ENCODE data around the gene MTERF4.

- TF ChIP-seq POLR2A (IDR thresholded peaks at IDR 0.05) (no peak), CTCF (IDR thresholded peaks at IDR 0.05) (no peak)
These were observed 19.6 kb downstream of the MTERF4 start for GRCh38 chr2:241082341-241083090.
